Activated naive CD8-positive, alpha-beta T cell treated with anti-CD3 and anti-CD28 coated beads, Interleukin-2, amount 10 ng/mL, durations not matched to agents 7 days and 5 days (primary cell): Measurements from ENCODE around the gene ADAMTS15. TPM values are rescaled to one million over a fixed set of nuclear protein-coding genes. Genes with fewer than 3 reads are reported as not detected.

ENCODE experiments used
- ATAC-seq: fragments of 150-1000 bp; cut with Tn5 transposase; one replicate; pipeline ENCODE4 v1.10.0; 2021; ENCODE audit warnings: low read depth, moderate library complexity
- POLR2A ChIA-PET: fragments of 350-600 bp; sonication (Branson Sonifier 250); formaldehyde crosslinking; loops from one replicate; lab custom pipeline; 2021; ENCODE audit warnings: antibody characterized with exemption; lab: Charles Lee
- DNase-seq: peaks from one replicate; pipeline ENCODE4 v3.0.0; 2021
- H3K27ac Mint-ChIP-seq: one replicate; pipeline ENCODE4 v1.8.0; 2022; ENCODE audit warnings: mild to moderate bottlenecking, mixed read lengths
- H3K27me3 Mint-ChIP-seq: one replicate; pipeline ENCODE4 v1.8.0; 2022; ENCODE audit warnings: mild to moderate bottlenecking, moderate library complexity, mixed read lengths
- H3K36me3 Mint-ChIP-seq: one replicate; pipeline ENCODE4 v1.8.0; 2021; ENCODE audit warnings: mild to moderate bottlenecking, mixed read lengths
- H3K4me1 Mint-ChIP-seq: one replicate; pipeline ENCODE4 v1.8.0; 2021; ENCODE audit warnings: mixed read lengths
- H3K4me3 Mint-ChIP-seq: one replicate; pipeline ENCODE4 v1.8.0; 2022; ENCODE audit warnings: mild to moderate bottlenecking, moderate library complexity, mixed read lengths
- H3K9me3 Mint-ChIP-seq: one replicate; pipeline ENCODE4 v1.8.0; 2021; ENCODE audit warnings: mixed read lengths
- total RNA-seq, 2 experiments: library from RNA; stranded (reverse); gene quantifications; one replicate each; pipeline ENCODE4 v1.2.3, GENCODE V29; 2021

The ADAMTS15 gene, protein sequence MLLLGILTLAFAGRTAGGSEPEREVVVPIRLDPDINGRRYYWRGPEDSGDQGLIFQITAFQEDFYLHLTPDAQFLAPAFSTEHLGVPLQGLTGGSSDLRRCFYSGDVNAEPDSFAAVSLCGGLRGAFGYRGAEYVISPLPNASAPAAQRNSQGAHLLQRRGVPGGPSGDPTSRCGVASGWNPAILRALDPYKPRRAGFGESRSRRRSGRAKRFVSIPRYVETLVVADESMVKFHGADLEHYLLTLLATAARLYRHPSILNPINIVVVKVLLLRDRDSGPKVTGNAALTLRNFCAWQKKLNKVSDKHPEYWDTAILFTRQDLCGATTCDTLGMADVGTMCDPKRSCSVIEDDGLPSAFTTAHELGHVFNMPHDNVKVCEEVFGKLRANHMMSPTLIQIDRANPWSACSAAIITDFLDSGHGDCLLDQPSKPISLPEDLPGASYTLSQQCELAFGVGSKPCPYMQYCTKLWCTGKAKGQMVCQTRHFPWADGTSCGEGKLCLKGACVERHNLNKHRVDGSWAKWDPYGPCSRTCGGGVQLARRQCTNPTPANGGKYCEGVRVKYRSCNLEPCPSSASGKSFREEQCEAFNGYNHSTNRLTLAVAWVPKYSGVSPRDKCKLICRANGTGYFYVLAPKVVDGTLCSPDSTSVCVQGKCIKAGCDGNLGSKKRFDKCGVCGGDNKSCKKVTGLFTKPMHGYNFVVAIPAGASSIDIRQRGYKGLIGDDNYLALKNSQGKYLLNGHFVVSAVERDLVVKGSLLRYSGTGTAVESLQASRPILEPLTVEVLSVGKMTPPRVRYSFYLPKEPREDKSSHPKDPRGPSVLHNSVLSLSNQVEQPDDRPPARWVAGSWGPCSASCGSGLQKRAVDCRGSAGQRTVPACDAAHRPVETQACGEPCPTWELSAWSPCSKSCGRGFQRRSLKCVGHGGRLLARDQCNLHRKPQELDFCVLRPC
- under 1 TPM; 0.08 to 0.11 TPM for total RNA-seq

DNA sequence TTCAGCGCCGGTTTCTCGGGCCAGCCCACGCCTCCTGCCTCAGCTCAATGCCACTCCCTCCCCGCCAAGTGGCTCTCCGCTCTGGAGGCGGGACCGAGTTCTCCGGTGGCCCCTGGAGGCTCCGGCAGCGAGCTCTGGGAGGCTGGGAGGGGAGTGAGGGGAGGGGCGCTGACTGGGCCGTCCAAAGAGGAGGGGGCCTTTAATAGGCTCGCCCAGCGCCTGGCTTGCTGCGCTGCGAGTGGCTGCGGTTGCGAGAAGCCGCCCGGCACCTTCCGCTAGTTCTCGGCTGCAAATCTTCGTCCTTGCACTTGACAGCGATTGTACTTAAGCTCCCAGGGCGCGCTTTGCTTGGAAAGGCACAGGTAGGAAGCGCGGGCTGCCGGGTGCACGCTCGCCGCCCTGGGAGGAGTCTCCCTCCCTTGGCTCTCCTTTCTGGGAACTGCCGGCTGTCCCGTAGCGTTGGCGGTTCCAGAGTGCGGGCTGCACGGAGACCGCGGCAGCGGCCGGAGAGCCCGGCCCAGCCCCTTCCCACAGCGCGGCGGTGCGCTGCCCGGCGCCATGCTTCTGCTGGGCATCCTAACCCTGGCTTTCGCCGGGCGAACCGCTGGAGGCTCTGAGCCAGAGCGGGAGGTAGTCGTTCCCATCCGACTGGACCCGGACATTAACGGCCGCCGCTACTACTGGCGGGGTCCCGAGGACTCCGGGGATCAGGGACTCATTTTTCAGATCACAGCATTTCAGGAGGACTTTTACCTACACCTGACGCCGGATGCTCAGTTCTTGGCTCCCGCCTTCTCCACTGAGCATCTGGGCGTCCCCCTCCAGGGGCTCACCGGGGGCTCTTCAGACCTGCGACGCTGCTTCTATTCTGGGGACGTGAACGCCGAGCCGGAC, at the start of gene ADAMTS15:
Gene ADAMTS15, plus strand, starts transcription at position 230 of the 894 bp plus-strand sequence. Its CDS starts 329 bp downstream, at position 559.
- no peak within 1 kb of the TSS for H3K27ac Mint-ChIP-seq
- H3K36me3 Mint-ChIP-seq: no peaks in the 10 kb centered on the region
- peaks cover 12% of the 10 kb centered on the region for H3K4me1 Mint-ChIP-seq
- H3K4me3 Mint-ChIP-seq: peak within 1 kb of the TSS; percentile 76
- peaks cover 72% of the 10 kb centered on the region for H3K27me3 Mint-ChIP-seq
- H3K9me3 Mint-ChIP-seq: no peaks in the 10 kb centered on the region
- DNase-seq (peak; percentile 65), ATAC-seq (peak; percentile 82)
- POLR2A ChIA-PET: interaction anchor here (1.0 kb wide), 1 partner anchor 18 kb away, joined by 5 read pairs; no protein-coding TSS in a partner anchor

DNA sequence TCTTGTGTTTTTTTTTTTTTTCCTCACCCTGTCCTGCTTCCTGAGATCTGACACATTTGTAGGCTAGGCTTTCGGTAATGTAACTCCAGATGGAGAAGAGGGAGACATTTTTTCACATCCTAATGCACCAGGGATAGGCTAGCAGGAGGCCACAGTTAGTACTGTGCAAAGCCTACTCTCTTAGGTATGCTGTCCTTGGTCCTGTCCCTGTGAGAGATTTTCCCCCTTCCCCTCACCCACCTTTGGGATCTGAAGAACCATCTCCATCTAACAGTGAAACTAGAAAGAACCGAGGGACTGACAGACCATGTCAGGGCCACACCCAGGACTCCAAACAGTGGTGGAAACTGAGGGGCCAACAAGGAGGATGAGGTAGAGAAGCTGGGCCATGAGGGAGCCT, 49.2 kb upstream of the ADAMTS15 start:
- H3K4me1 Mint-ChIP-seq: peaks cover 10% of the 10 kb centered on the region
- DNase-seq (no peak), ATAC-seq (no peak)
- H3K27me3 Mint-ChIP-seq: peaks cover 28% of the 10 kb centered on the region
- no peaks in the 10 kb centered on the region for H3K9me3 Mint-ChIP-seq
- POLR2A ChIA-PET: no interaction called here
- no peaks in the 10 kb centered on the region for H3K36me3 Mint-ChIP-seq
- no peak overlapping the region for H3K27ac Mint-ChIP-seq
- H3K4me3 Mint-ChIP-seq: no peak overlapping the region

GRCh38 chr11:130400781-130401483, 47.5 kb upstream of the ADAMTS15 start:
- ATAC-seq (no peak), DNase-seq (no peak)
- POLR2A ChIA-PET: no interaction called here
- peaks cover 26% of the 10 kb centered on the region for H3K27me3 Mint-ChIP-seq
- peaks cover 10% of the 10 kb centered on the region for H3K4me1 Mint-ChIP-seq
- H3K27ac Mint-ChIP-seq: no peak overlapping the region
- no peak overlapping the region for H3K4me3 Mint-ChIP-seq
- no peaks in the 10 kb centered on the region for H3K9me3 Mint-ChIP-seq
- no peaks in the 10 kb centered on the region for H3K36me3 Mint-ChIP-seq

DNA sequence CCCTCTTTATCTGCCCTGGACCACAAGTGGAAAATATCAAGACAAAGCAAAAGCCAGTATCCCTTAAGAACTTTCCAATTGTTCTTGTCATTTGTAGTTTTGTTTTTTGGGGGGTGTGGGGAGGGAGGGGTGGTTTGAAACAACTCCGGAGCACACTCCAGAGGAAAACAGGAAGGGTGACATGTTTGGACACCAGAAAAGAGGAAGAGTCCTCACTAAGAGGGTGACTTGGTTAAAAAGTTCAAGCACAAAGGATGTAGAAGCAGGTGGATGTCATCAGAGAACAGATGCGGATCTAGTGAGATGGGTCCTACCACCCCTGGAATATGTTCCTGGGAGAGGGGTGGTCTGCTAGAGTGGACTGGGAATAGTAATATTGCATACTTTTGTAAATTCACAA, 45.9 kb upstream of the ADAMTS15 start:
- Mint-ChIP-seq H3K4me3 (no peak overlapping the region), H3K27me3 (peaks cover 23% of the 10 kb centered on the region), H3K4me1 (peaks cover 10% of the 10 kb centered on the region), H3K27ac (no peak overlapping the region), H3K36me3 (no peaks in the 10 kb centered on the region), H3K9me3 (no peaks in the 10 kb centered on the region)
- DNase-seq (no peak), ATAC-seq (no peak)
- POLR2A ChIA-PET: no interaction called here

DNA sequence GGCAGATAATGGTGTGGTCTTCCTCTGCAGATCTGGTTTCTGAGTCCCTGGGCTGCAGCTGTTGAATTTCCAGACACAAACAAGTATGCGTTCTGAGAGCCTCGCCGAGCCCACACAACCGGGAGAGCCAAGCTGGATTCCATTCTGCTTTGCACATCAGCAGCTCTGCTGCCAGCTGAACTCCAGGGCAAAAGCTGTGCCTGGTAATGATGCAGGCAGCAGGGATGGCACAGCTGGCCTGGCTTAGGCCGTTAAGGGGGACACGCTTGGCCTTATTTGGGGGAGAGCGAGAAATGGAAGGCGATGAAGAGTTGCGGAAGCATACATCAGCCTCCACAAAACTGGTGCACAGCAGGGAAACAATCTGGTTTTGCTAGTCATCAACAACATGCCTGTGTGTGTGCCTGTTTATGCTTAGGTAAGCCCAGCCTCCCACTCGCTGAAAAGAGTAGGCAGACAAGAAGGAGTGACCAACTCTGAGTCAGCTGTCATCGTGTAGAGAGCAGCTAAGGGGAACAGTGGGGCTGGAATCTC, 45.1 kb upstream of the ADAMTS15 start:
- DNase-seq (no peak), ATAC-seq (no peak)
- Mint-ChIP-seq H3K27ac (no peak overlapping the region), H3K4me3 (no peak overlapping the region), H3K9me3 (no peaks in the 10 kb centered on the region), H3K4me1 (peaks cover 10% of the 10 kb centered on the region), H3K27me3 (peaks cover 20% of the 10 kb centered on the region), H3K36me3 (no peaks in the 10 kb centered on the region)
- POLR2A ChIA-PET: no interaction called here

DNA sequence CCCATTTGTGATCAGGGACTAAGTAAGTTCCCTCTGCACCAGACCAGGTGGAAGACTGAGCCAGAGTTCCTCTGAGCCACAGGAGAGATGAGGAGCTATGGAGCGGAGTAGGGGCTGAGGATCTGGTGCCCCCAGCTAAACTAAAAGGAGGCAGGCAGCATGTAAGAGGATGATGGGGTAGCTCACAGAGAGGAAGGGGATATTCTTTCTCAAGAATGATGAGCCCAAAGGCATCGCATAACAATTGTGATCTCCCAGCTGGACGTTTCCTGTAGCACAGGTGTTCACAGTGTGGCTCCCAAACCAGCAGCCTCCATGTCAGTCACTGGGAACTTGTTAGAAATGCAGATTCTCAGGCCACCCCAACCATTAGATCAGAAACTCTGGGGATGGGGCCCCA, 44.5 kb upstream of the ADAMTS15 start:
- POLR2A ChIA-PET: interaction anchor here (1.0 kb wide), 1 partner anchor 8 kb away, joined by 3 read pairs; no protein-coding TSS in a partner anchor
- H3K4me3 Mint-ChIP-seq: no peak overlapping the region
- peaks cover 20% of the 10 kb centered on the region for H3K27me3 Mint-ChIP-seq
- no peak overlapping the region for H3K27ac Mint-ChIP-seq
- DNase-seq: no peak
- peaks cover 10% of the 10 kb centered on the region for H3K4me1 Mint-ChIP-seq
- H3K36me3 Mint-ChIP-seq: no peaks in the 10 kb centered on the region
- no peak for ATAC-seq
- no peaks in the 10 kb centered on the region for H3K9me3 Mint-ChIP-seq

- no peak overlapping the region for H3K27ac Mint-ChIP-seq
- no peaks in the 10 kb centered on the region for H3K36me3 Mint-ChIP-seq
- DNase-seq (no peak), ATAC-seq (no peak)
- H3K9me3 Mint-ChIP-seq: no peaks in the 10 kb centered on the region
- POLR2A ChIA-PET: interaction anchor here (1.0 kb wide), 1 partner anchor 9 kb away, joined by 3 read pairs; no protein-coding TSS in a partner anchor
- peaks cover 19% of the 10 kb centered on the region for H3K27me3 Mint-ChIP-seq
- H3K4me1 Mint-ChIP-seq: peaks cover 10% of the 10 kb centered on the region
- H3K4me3 Mint-ChIP-seq: no peak overlapping the region
These were observed 43.7 kb upstream of the ADAMTS15 start for GRCh38 chr11:130404727-130405126.

GRCh38 chr11:130405428-130405827, 43.0 kb upstream of the ADAMTS15 start:
- Mint-ChIP-seq H3K4me1 (peaks cover 5% of the 10 kb centered on the region), H3K27ac (no peak overlapping the region), H3K4me3 (no peak overlapping the region), H3K27me3 (peaks cover 14% of the 10 kb centered on the region), H3K36me3 (no peaks in the 10 kb centered on the region), H3K9me3 (no peaks in the 10 kb centered on the region)
- DNase-seq: no peak
- no peak for ATAC-seq
- POLR2A ChIA-PET: no interaction called here

DNA sequence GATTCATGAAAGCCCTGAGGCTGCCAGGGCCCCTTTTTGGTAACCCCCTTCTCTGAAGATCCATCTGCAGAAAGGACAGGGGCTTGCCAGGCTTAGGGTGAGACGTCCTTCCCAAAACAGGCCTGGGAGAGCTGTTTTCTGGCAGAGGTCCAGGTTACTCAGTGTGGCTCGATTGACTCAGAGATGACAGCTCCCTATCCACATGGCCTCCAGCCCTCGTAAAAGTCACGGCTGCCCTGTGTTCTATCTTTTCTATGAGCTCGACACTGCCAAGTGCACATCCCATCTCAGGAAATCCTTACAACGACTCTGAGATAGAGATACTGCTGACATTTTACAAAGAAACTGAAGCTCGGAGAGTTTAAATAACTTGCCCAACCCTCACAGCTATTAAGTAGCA, 40.5 kb upstream of the ADAMTS15 start:
- Mint-ChIP-seq H3K27me3 (peaks cover 2% of the 10 kb centered on the region), H3K27ac (no peak overlapping the region), H3K9me3 (no peaks in the 10 kb centered on the region), H3K4me1 (no peaks in the 10 kb centered on the region), H3K4me3 (no peak overlapping the region), H3K36me3 (no peaks in the 10 kb centered on the region)
- ATAC-seq: no peak
- no peak for DNase-seq
- POLR2A ChIA-PET: no interaction called here

GRCh38 chr11:130408401-130408890, 40.0 kb upstream of the ADAMTS15 start:
- DNase-seq (no peak), ATAC-seq (no peak)
- Mint-ChIP-seq H3K36me3 (no peaks in the 10 kb centered on the region), H3K4me1 (no peaks in the 10 kb centered on the region), H3K9me3 (no peaks in the 10 kb centered on the region), H3K27me3 (peaks cover 5% of the 10 kb centered on the region), H3K27ac (no peak overlapping the region), H3K4me3 (no peak overlapping the region)
- POLR2A ChIA-PET: no interaction called here

DNA sequence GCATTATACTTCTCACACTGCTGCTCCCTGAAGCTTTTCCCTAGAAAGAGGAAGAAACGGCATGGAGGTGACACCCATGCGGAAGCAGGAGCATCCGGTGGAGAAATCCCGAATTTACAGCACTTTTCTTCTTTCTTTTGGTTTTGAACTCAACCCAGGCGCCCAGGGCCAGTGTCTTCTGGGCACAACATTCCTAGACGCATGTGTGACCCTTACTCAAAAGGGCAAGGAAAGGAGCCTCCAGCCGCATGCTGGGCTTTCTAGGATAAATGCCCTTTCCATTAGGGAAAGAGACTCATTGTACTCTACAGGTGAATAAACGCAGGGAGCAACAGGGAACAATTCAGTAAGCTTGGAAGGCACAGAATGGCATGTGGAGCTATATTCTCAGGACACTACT, 39.5 kb upstream of the ADAMTS15 start:
- Mint-ChIP-seq H3K36me3 (no peaks in the 10 kb centered on the region), H3K27me3 (peaks cover 5% of the 10 kb centered on the region), H3K9me3 (no peaks in the 10 kb centered on the region), H3K4me3 (no peak overlapping the region), H3K4me1 (no peaks in the 10 kb centered on the region), H3K27ac (no peak overlapping the region)
- POLR2A ChIA-PET: no interaction called here
- no peak for DNase-seq
- no peak for ATAC-seq
